ENCODE measurements around the gene DAGLB. TPM values are rescaled to one million over a fixed set of nuclear protein-coding genes. Genes with fewer than 3 reads are reported as not detected.

DAGLB gene
- total RNA-seq, 2 donors from 2014 or later, result 15.6 to 26.5 TPM

GRCh38 chr7:6407434-6407833 is 40.3 kb downstream of the DAGLB start:
- intact Hi-C loops (cut with DNase I), result no loop called here
- Histone ChIP-seq H3K9me3 (no peaks in the 10 kb centered on the region), H3K9ac (ENCODE audit: low read depth in 2 of 2, low read length in 2 of 2) (no peak overlapping the region), H3K4me3 (no peak overlapping the region), H3K4me1 (no peaks in the 10 kb centered on the region), H3K36me3 (peaks cover 6% of the 10 kb centered on the region), H3K27ac (no peak overlapping the region), H3K27me3 (no peaks in the 10 kb centered on the region)
- TF ChIP-seq CTCF (IDR thresholded peaks at IDR 0.05), result no peak
- DNase-seq, result no peak

- H3K27me3 ChIP-seq, result no peaks in the 10 kb centered on the region
- no peaks in the 10 kb centered on the region for H3K9me3 ChIP-seq
- H3K4me1 ChIP-seq, result no peaks in the 10 kb centered on the region
- TF ChIP-seq CTCF (IDR thresholded peaks at IDR 0.05), result no peak
- H3K4me3 ChIP-seq, result no peak overlapping the region
- H3K36me3 ChIP-seq, result peaks cover 10% of the 10 kb centered on the region
- H3K27ac ChIP-seq, result no peak overlapping the region
- no peak for DNase-seq
- H3K9ac ChIP-seq (ENCODE audit: low read depth in 2 of 2, low read length in 2 of 2), result no peak overlapping the region
- intact Hi-C loops (cut with DNase I), result no loop called here
Measured at GRCh38 chr7:6406121-6406520, 41.6 kb downstream of the DAGLB start.

GRCh38 chr7:6403907-6404306 is 43.8 kb downstream of the DAGLB start:
- no peak overlapping the region for H3K4me3 ChIP-seq
- no peak for DNase-seq

GRCh38 chr7:6402741-6403140 is 45.0 kb downstream of the DAGLB start:
- H3K9ac ChIP-seq (ENCODE audit: low read depth in 2 of 2, low read length in 2 of 2), result no peak overlapping the region
- intact Hi-C loops (cut with DNase I), result no loop called here
- H3K4me3 ChIP-seq, result no peak overlapping the region
- no peaks in the 10 kb centered on the region for H3K4me1 ChIP-seq
- no peak for TF ChIP-seq CTCF (IDR thresholded peaks at IDR 0.05)
- no peaks in the 10 kb centered on the region for H3K27me3 ChIP-seq
- DNase-seq, result no peak
- H3K36me3 ChIP-seq, result peaks cover 19% of the 10 kb centered on the region
- no peak overlapping the region for H3K27ac ChIP-seq
- no peaks in the 10 kb centered on the region for H3K9me3 ChIP-seq

More at GRCh38 chr7:6403907-6404306, 43.8 kb downstream of the DAGLB start:
- Histone ChIP-seq H3K9ac (ENCODE audit: low read depth in 2 of 2, low read length in 2 of 2) (no peak overlapping the region), H3K4me1 (no peaks in the 10 kb centered on the region), H3K9me3 (no peaks in the 10 kb centered on the region), H3K36me3 (peaks cover 19% of the 10 kb centered on the region), H3K27ac (no peak overlapping the region), H3K27me3 (no peaks in the 10 kb centered on the region)
- no peak for TF ChIP-seq CTCF (IDR thresholded peaks at IDR 0.05)
- intact Hi-C loops (cut with DNase I), result no loop called here

- H3K27me3 ChIP-seq, result no peaks in the 10 kb centered on the region
Measured at GRCh38 chr7:6402041-6402440, 45.7 kb downstream of the DAGLB start.

More at GRCh38 chr7:6402041-6402440, 45.7 kb downstream of the DAGLB start:
- H3K9me3 ChIP-seq, result no peaks in the 10 kb centered on the region
- peaks cover 19% of the 10 kb centered on the region for H3K36me3 ChIP-seq
- DNase-seq, result no peak
- TF ChIP-seq CTCF (IDR thresholded peaks at IDR 0.05), result no peak
- H3K27ac ChIP-seq, result no peak overlapping the region
- no peaks in the 10 kb centered on the region for H3K4me1 ChIP-seq
- H3K4me3 ChIP-seq, result no peak overlapping the region
- no peak overlapping the region for H3K9ac ChIP-seq (ENCODE audit: low read depth in 2 of 2, low read length in 2 of 2)
- intact Hi-C loops (cut with DNase I), result no loop called here
